Left kidney (tissue), 2 donors: Measurements from ENCODE around the gene PCED1B. TPM values are rescaled to one million over a fixed set of nuclear protein-coding genes. Genes with fewer than 3 reads are reported as not detected.

Experiments
- DNase-seq: peaks from one replicate; pipeline ENCODE4 v3.0.0-alpha.2; 2013
- polyA plus RNA-seq: library from polyadenylated mRNA; unstranded; fragments of 120-200 nt; gene quantifications from one replicate; pipeline ENCODE4 v1.2.1, GENCODE V29; 2013; ENCODE audit not compliant: insufficient read length

The PCED1B gene
- polyA plus RNA-seq, 1 donor: 4.2 TPM

DNA sequence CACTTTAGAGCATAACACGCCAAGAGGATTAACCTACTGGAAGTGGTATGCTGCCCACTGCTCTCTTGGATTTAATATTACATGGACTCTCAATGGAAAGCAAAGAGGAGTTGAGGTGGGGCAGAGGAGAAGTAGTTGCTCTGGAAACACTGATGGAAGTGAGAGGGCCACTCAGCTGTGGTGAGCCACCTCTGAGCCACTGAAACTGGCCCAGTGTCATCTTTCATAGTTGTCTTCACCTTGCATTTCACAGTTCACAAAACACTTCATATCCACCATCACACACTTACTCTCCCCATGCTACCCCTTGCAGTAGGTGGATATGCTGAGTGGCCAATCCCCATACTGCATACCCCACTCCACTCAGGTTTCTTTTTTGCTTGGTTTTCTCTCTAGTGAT lies 12.2 kb upstream of the PCED1B start:
- DNase-seq: no peak

- no peak for DNase-seq
Observed at GRCh38 chr12:47067771-47068431, 11.5 kb upstream of the PCED1B start.

DNA sequence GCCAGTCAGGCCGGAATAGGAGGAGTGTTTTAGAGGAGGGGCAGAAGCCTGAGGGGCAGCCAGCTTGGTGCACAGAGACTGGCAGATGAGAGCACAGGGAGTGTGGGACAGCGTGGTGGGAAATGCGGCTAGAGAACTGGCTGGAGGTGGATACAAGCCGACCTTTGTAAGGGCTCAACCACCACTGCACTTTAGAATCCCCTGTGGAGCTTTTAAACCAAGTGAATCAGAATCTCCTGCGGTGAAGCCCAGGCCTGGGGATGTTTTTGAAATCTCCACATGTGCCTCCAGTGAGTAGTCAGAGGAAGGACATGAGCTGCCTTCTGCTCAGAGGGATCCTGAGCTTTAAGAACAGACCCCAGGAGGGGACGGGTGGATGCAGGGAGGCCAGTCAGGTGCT lies 10.9 kb upstream of the PCED1B start:
- DNase-seq: no peak

DNA sequence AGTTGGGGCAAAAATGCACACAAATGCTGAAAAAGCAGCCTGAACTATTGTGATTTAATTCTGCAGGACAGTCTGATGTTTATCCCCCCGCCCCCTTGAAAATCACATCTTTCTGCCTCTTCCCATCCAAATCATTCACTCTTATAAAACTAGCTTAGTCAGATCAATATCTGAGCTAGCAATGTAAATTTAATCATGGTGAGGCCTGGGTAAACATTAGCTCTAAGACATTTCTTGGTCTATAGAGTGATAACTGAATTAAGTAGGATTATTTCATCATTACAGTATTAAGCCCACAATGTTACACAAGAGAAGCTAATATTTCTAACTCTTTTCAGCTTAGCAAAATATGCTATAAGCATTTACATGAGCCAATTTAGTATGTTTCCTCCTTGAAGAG lies 9.1 kb upstream of the PCED1B start:
- no peak for DNase-seq

- no peak for DNase-seq
Observed at GRCh38 chr12:47071241-47071852, 8.1 kb upstream of the PCED1B start.

- no peak for DNase-seq
Observed at GRCh38 chr12:47073951-47074350, 5.5 kb upstream of the PCED1B start.

DNA sequence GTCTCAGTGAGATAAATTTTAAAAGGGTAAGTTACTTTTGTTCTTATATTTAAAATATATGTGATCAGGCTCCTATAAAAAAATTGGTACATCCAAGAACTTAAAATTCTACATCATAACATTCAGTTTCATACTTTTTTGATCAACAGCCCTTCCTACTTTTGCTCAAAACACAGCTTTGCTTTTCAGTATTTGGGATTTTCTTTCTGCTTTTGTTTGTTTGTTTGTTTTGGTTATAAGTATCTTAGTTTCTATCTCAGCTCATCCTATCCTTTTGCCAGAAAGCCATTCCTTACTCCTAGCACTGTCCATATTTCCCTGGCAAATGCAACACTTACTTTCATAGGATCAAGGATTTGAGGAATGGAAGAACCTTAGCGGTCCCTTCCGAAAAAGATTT lies 4.7 kb upstream of the PCED1B start:
- no peak for DNase-seq

GRCh38 chr12:47075192-47076084 lies 4.0 kb upstream of the PCED1B start:
- no peak for DNase-seq

DNA sequence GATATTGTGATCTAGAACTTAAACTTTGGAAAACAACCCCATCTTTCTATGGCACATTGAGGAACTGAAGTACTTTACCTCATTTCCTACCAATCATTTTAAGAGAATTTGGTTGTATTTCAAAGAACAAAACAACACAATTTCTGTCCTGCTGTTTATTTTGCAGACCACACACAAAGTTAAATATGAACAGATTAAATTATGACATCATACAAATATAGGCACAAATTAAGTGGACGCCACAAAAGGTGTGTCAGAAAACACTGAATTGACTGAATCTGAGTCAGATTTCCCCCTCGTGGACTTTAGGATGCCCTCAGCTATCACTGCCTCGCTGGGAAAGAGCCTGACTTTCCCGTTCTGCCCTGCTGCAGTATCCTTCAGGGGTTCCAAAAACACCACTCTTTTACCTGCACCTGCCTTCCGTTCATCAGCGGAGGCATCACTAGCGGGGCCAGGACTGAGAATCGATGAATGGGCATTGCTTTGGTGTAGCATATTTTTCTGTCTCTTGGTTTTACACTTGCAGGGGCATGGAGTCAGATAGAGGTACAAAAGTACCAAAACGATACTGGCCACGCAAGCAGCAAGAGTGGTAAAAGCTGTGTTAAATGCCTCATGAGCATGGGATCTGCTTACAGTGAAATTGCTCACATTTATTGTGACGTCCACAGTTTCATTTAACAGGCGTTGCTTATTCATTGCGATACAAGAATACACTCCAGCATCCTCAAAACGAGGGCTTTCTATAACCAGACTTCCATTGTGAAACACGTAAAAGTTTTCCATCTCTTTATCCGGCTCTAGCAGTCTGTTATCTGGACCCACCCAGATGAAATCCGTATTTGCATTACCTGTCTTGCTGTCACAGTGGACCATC lies 2.0 kb upstream of the PCED1B start:
- DNase-seq: no peak

- no peak for DNase-seq
Observed at GRCh38 chr12:47078086-47078395, 1.4 kb upstream of the PCED1B start.

GRCh38 chr12:47078733-47079467 lies 521 bp upstream of the PCED1B start:
- no peak for DNase-seq

DNA sequence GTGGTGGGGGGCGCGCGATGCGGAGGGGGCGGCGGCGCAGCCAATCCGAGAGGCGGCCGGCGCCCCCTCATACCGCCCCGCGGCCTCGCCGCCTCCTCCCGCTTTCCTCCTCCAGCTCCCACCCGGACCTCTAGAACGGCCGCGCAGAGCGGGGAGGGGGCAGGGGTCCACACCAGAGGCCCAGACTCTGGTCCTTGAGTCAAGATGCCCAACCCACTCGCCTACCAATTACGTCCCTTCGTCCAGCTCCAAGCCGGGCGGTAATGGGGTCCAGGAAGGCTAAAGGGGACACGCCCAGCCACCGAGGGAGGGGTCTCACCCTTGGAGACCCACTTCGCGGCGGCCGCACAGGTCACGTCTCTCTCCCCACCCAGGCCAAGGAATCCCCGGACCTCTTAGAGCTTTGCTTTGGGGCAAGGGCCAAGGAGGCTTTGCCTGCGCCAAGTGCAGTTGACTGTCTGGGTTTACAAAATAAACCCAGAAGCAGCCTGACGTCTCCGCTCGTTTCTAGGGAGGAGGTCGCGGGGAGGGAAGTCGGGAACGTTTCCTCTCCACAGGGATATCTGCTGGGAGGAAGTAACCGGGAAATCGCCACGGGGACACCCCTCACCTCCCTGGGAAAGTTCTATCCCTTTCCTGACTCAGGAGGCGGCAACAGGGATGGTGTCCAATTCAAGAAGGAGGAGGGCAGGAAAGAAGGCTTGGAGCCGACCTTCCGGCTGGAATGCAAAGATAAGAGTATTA lies 732 bp downstream of the PCED1B start:
- peak; percentile 38 for DNase-seq

GRCh38 chr12:47080725-47081502 lies 1.5 kb downstream of the PCED1B start:
- DNase-seq: no peak

DNA sequence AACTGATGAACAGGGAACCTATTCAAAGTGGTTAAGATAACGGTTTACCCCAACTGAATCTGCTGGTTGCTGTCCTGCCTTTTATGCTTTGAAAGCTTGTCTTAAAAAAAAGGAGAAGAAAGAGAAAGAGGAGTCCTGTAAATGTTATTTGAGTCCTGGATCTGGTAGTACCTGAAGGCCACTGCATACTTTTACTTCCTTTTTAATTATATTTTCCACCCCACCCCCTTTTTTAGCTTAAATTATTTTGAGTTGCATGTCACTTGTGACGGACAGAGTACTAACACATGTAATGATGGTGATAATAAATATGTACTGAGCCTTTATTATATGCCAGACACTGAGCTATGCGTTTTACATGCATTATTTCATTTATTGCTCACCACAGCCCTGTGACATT lies 2.9 kb downstream of the PCED1B start:
- no peak for DNase-seq

- DNase-seq: no peak
Observed at GRCh38 chr12:47082796-47083621, 3.6 kb downstream of the PCED1B start.

- no peak for DNase-seq
Observed at GRCh38 chr12:47084172-47084571, 4.8 kb downstream of the PCED1B start.

GRCh38 chr12:47085815-47086252 lies 6.4 kb downstream of the PCED1B start:
- no peak for DNase-seq

DNA sequence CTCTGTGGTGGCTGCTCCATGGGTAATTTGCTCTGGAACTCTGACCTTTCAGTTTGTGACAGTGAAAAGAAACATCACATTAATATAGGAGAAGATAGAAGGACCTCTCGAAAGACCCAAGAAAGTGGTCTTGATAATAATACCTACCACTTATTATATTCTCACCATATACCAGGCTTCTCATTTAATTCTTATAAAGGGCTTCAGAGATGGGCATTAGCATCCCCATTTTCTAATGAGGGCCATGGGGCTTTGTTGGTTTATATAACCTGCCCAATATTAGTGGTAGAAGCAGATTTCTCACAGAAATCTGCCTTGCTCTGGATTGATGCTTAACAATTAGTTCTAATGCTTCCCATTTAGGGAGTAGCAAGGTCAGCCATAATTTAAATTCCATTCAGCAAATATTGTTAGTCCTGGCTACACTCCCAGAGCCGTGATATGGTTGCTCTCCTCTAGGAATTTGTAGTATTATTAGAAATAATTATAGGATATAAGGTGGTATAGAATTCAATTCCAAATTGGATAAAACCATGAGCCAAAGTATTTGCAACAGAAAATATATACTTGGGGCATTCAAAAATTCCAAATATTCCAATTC lies 7.8 kb downstream of the PCED1B start:
- no peak for DNase-seq
